ENCODE measurements around the gene SIK2. TPM values are rescaled to one million over a fixed set of nuclear protein-coding genes. Genes with fewer than 3 reads are reported as not detected.

SIK2 gene
- 10 to 100 TPM; 16.2 to 27.6 (median 20.9) TPM for total RNA-seq

GRCh38 chr11:111601979-111602864, at the start of gene SIK2:
TSS of gene SIK2 (plus strand) at chr11:111602449. CDS start at chr11:111602564, 115 bp downstream.
- H3K9me3 ChIP-seq: no peaks in the 10 kb centered on the region
- peak within 1 kb of the TSS; percentile 94 to 100 (median 98) for H3K27ac ChIP-seq
- H3K4me3 ChIP-seq: peak within 1 kb of the TSS; percentile 88 to 90
- no peaks in the 10 kb centered on the region for H3K36me3 ChIP-seq
- no peaks in the 10 kb centered on the region for H3K27me3 ChIP-seq
- 0% methylated on average over 5 to 9 of the region's 100 CpGs for whole genome bisulfite sequencing, 2 donors (ENCODE audit: low coverage in 1 of 2)
- ATAC-seq: peak; percentile 97
- H3K4me1 ChIP-seq: peaks cover 0 to 48% (median 6%) of the 10 kb centered on the region in 3 donors
- TF ChIP-seq POLR2AphosphoS5 (IDR thresholded peaks at IDR 0.05): peak; percentile 90
- TF ChIP-seq, protein P1, sequence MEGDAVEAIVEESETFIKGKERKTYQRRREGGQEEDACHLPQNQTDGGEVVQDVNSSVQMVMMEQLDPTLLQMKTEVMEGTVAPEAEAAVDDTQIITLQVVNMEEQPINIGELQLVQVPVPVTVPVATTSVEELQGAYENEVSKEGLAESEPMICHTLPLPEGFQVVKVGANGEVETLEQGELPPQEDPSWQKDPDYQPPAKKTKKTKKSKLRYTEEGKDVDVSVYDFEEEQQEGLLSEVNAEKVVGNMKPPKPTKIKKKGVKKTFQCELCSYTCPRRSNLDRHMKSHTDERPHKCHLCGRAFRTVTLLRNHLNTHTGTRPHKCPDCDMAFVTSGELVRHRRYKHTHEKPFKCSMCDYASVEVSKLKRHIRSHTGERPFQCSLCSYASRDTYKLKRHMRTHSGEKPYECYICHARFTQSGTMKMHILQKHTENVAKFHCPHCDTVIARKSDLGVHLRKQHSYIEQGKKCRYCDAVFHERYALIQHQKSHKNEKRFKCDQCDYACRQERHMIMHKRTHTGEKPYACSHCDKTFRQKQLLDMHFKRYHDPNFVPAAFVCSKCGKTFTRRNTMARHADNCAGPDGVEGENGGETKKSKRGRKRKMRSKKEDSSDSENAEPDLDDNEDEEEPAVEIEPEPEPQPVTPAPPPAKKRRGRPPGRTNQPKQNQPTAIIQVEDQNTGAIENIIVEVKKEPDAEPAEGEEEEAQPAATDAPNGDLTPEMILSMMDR (IDR thresholded peaks at IDR 0.05): peak; percentile 57 to 99 (median 97)
- TF ChIP-seq POLR2A (IDR thresholded peaks at IDR 0.05): peak; percentile 28 to 59
- no peak for TF ChIP-seq EP300 (IDR thresholded peaks at IDR 0.05)

GRCh38 chr11:111554532-111554931, 47.7 kb upstream of the SIK2 start:
- Histone ChIP-seq H3K9me3 (no peaks in the 10 kb centered on the region), H3K36me3 (peaks cover 0 to 1% of the 10 kb centered on the region in 2 donors), H3K27ac (no peak overlapping the region), H3K27me3 (no peaks in the 10 kb centered on the region), H3K4me1 (peaks cover 0 to 14% (median 0%) of the 10 kb centered on the region in 3 donors), H3K4me3 (no peak overlapping the region)
- TF ChIP-seq EP300 (IDR thresholded peaks at IDR 0.05) (no peak), POLR2AphosphoS5 (IDR thresholded peaks at IDR 0.05) (no peak), POLR2A (IDR thresholded peaks at IDR 0.05) (no peak)
- TF ChIP-seq, protein P1 (IDR thresholded peaks at IDR 0.05): no peak
- no peak for ATAC-seq

DNA sequence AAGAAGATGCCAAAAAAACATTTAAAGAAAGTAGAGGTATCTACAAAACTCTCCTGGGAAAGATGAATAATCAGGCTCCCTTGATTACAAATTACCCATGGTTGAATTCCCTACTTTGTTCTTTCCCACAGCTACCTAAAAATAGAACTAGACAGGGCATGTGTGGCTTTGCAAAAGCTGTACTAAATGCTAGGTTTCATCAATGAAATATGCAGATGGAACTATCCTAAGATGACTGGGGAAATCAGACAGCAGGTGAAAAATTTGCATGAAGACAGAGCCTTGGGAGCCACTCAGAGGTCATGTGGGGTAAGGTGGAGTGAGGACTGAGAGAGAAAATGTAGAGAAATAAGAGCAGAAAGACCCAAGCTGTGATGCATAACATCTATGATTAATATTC, 47.0 kb upstream of the SIK2 start:
- Histone ChIP-seq H3K4me1 (peaks cover 0 to 14% (median 0%) of the 10 kb centered on the region in 3 donors), H3K27me3 (no peaks in the 10 kb centered on the region), H3K27ac (no peak overlapping the region), H3K9me3 (no peaks in the 10 kb centered on the region), H3K4me3 (no peak overlapping the region), H3K36me3 (peaks cover 0 to 2% of the 10 kb centered on the region in 2 donors)
- no peak for ATAC-seq
- no peak for TF ChIP-seq POLR2AphosphoS5 (IDR thresholded peaks at IDR 0.05)
- TF ChIP-seq POLR2A (IDR thresholded peaks at IDR 0.05): no peak
- TF ChIP-seq, protein P1 (IDR thresholded peaks at IDR 0.05): no peak
- TF ChIP-seq EP300 (IDR thresholded peaks at IDR 0.05): no peak

DNA sequence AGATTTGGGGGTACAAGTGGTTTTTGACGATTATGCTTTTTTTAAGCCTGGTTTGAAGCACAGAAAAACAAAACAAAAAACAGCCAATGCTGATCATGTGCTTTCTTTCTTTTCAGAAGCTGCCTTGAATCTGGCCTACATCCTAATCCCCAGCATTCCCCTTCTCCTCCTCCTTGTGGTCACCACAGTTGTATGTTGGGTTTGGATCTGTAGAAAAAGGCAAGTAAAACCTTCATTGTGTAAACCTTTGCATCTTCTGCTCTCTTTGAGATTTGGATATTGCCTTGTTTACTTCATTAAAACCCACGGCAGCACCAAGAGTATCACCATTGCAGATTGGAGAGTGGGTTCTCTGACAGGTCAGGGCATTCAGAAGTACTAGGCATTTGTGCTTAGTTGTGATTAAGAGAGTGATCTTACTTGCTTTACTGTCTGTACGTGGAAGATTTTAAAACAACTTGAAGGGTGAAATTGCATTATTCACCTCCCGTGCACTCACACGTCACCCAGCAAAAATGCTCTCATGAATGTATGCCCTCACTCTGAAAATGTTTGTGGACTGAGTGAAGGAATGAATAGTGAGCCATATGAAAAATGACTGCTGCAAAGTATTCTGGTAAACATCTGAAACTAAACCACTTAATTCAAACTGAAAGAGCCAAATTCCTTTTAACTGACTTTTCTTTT, 44.7 kb upstream of the SIK2 start:
- TF ChIP-seq EP300 (IDR thresholded peaks at IDR 0.05) (no peak), POLR2A (IDR thresholded peaks at IDR 0.05) (no peak), POLR2AphosphoS5 (IDR thresholded peaks at IDR 0.05) (peak; percentile 91)
- TF ChIP-seq, protein P1 (IDR thresholded peaks at IDR 0.05): no peak
- Histone ChIP-seq H3K27me3 (no peaks in the 10 kb centered on the region), H3K4me3 (no peak overlapping the region), H3K36me3 (peaks cover 0 to 7% of the 10 kb centered on the region in 2 donors), H3K27ac (peak overlapping the region; percentile 62 to 81 (median 72)), H3K9me3 (no peaks in the 10 kb centered on the region), H3K4me1 (peaks cover 0 to 14% (median 0%) of the 10 kb centered on the region in 3 donors)
- 21 to 42% methylated on average over 4 to 5 of the region's 5 CpGs for WGBS, 2 donors (ENCODE audit: low coverage in 1 of 2)
- ATAC-seq: peak; percentile 81
